ENCODE results near the gene GPRASP3. TPM values are rescaled to one million over a fixed set of nuclear protein-coding genes. Genes with fewer than 3 reads are reported as not detected.

GPRASP3 gene
- total RNA-seq, 4 donors from 2014 or later: 4.2 to 8.3 (median 5.8) TPM

Small RNA genes lying within 50 kb of the gene (small RNA-seq; reads per million reads assigned to genes)
- not detected for gene RNU6-589P

Other genes starting within 250 kb of the GPRASP3 start
- gene TCP11X2, start 248.9 kb upstream of the GPRASP3 start, total RNA-seq: not detected
- gene TMSB15A, start 204.0 kb upstream of the GPRASP3 start, total RNA-seq: 1 to 10 TPM in 1 of 4 donors, under 1 TPM in 1, not detected in 2; 0.78 to 5.2 TPM
- 10 to 100 TPM; 20.3 to 30.9 (median 27.1) TPM for gene ARMCX5, start 121.2 kb upstream of the GPRASP3 start, total RNA-seq
- gene GPRASP1, start 69.3 kb upstream of the GPRASP3 start, total RNA-seq: 10 to 100 TPM; 18.6 to 32.2 (median 26.2) TPM
- gene GPRASP2, start 8.3 kb upstream of the GPRASP3 start, total RNA-seq: 10 to 100 TPM; 24.6 to 35.1 (median 28.9) TPM
- 1 to 10 TPM; 3.9 to 5.6 (median 4.8) TPM for gene RAB40AL, start 216.5 kb downstream of the GPRASP3 start, total RNA-seq